ENCODE measurements around the gene SLAMF1.

GRCh38 chr1:160679893-160680292 is 33.0 kb upstream of the SLAMF1 start:
- TF ChIP-seq CTCF (IDR thresholded peaks at IDR 0.05): no peak
- no peak for TF ChIP-seq POLR2A (IDR thresholded peaks at IDR 0.05)
